ENCODE results near the gene TTLL3. TPM values are rescaled to one million over a fixed set of nuclear protein-coding genes. Genes with fewer than 3 reads are reported as not detected.

TTLL3 gene
- polyA plus RNA-seq, 1 donor from 2014 or later: 47.6 TPM

- H2AFZ ChIP-seq (ENCODE audit: low read depth, low read length): no peak overlapping the region
Measured at GRCh38 chr3:9878700-9879099, 68.6 kb downstream of the TTLL3 start.

GRCh38 chr3:9879830-9880549 is 69.9 kb downstream of the TTLL3 start, which contains the start of gene CIDEC:
TSS of gene CIDEC (minus strand) at chr3:9880253. CDS start at chr3:9878486, 1,767 bp downstream.
- H3K9me3 ChIP-seq (ENCODE audit: low read length): no peaks in the 10 kb centered on the region
- H2AFZ ChIP-seq (ENCODE audit: low read depth, low read length): no peak within 1 kb of the TSS
- H3K27me3 ChIP-seq (ENCODE audit: insufficient read depth, low read depth, low read length): no peaks in the 10 kb centered on the region
- no peaks in the 10 kb centered on the region for H3K36me3 ChIP-seq (ENCODE audit: insufficient read depth, low read length)
- no peaks in the 10 kb centered on the region for H4K20me1 ChIP-seq (ENCODE audit: insufficient read depth)
- no peak within 1 kb of the TSS for H3K27ac ChIP-seq (ENCODE audit: low read length)
- no peaks in the 10 kb centered on the region for H3K79me2 ChIP-seq (replicated peaks; ENCODE audit: insufficient read depth, low read length)
- H3K4me2 ChIP-seq (ENCODE audit: low read length): no peak within 1 kb of the TSS
- no peak within 1 kb of the TSS for H3K9ac ChIP-seq (ENCODE audit: low read length)
- no peak within 1 kb of the TSS for H3K4me3 ChIP-seq (ENCODE audit: low read length)
- H3F3A ChIP-seq (ENCODE audit: insufficient read depth, low read length, poor library complexity, severe bottlenecking): no peaks in the 10 kb centered on the region
- no peaks in the 10 kb centered on the region for H3K9me2 ChIP-seq (ENCODE audit: insufficient read depth, low read length)
- TF ChIP-seq CTCF (IDR thresholded peaks at IDR 0.05; ENCODE audit: poor library complexity, severe bottlenecking): no peak
- TF ChIP-seq MXI1 (conservative IDR thresholded peaks at IDR 0.05; ENCODE audit: poor library complexity, severe bottlenecking): no peak
- TF ChIP-seq EP300 (conservative IDR thresholded peaks at IDR 0.05; ENCODE audit: poor library complexity, severe bottlenecking): no peak
- TF ChIP-seq RAD21 (conservative IDR thresholded peaks at IDR 0.05): no peak
- no peak for TF ChIP-seq EZH2 (IDR thresholded peaks at IDR 0.05; ENCODE audit: borderline replicate concordance, insufficient read depth, low read length, poor library complexity, severe bottlenecking)

More at GRCh38 chr3:9878700-9879099, 68.6 kb downstream of the TTLL3 start:
- Histone ChIP-seq H3F3A (ENCODE audit: insufficient read depth, low read length, poor library complexity, severe bottlenecking) (no peaks in the 10 kb centered on the region), H3K9me2 (ENCODE audit: insufficient read depth, low read length) (no peaks in the 10 kb centered on the region), H4K20me1 (ENCODE audit: insufficient read depth) (no peaks in the 10 kb centered on the region), H3K27me3 (ENCODE audit: insufficient read depth, low read depth, low read length) (no peaks in the 10 kb centered on the region), H3K79me2 (replicated peaks; ENCODE audit: insufficient read depth, low read length) (no peaks in the 10 kb centered on the region), H3K4me3 (ENCODE audit: low read length) (no peak overlapping the region), H3K4me2 (ENCODE audit: low read length) (no peak overlapping the region), H3K9me3 (ENCODE audit: low read length) (no peaks in the 10 kb centered on the region), H3K9ac (ENCODE audit: low read length) (no peak overlapping the region), H3K36me3 (ENCODE audit: insufficient read depth, low read length) (no peaks in the 10 kb centered on the region), H3K27ac (ENCODE audit: low read length) (no peak overlapping the region)
- TF ChIP-seq POLR2AphosphoS5 (IDR thresholded peaks at IDR 0.05): no peak
- no peak for TF ChIP-seq RAD21 (conservative IDR thresholded peaks at IDR 0.05)
- TF ChIP-seq CTCF (IDR thresholded peaks at IDR 0.05; ENCODE audit: poor library complexity, severe bottlenecking): no peak
- TF ChIP-seq SMC3 (conservative IDR thresholded peaks at IDR 0.05; ENCODE audit: poor library complexity): no peak
- no peak for TF ChIP-seq REST (IDR thresholded peaks at IDR 0.05; ENCODE audit: borderline replicate concordance)
- TF ChIP-seq TAF1 (IDR thresholded peaks at IDR 0.05; ENCODE audit: low read depth): no peak
- TF ChIP-seq MXI1 (conservative IDR thresholded peaks at IDR 0.05; ENCODE audit: poor library complexity, severe bottlenecking): no peak
- TF ChIP-seq EP300 (conservative IDR thresholded peaks at IDR 0.05; ENCODE audit: poor library complexity, severe bottlenecking): no peak
- TF ChIP-seq EZH2 (IDR thresholded peaks at IDR 0.05; ENCODE audit: borderline replicate concordance, insufficient read depth, low read length, poor library complexity, severe bottlenecking): no peak
